CD4-positive, alpha-beta T cell treated with Interleukin-12 subunit alpha and Interleukin-12 subunit beta, for 1 hour (primary cell): ENCODE data around the gene LGMN.

Source experiments
- DNase-seq: peaks from one replicate; pipeline ENCODE4 v3.0.0-alpha.2; 2020

The LGMN gene

GRCh38 chr14:92724516-92725340, 23.7 kb downstream of the LGMN start:
- no peak for DNase-seq

DNA sequence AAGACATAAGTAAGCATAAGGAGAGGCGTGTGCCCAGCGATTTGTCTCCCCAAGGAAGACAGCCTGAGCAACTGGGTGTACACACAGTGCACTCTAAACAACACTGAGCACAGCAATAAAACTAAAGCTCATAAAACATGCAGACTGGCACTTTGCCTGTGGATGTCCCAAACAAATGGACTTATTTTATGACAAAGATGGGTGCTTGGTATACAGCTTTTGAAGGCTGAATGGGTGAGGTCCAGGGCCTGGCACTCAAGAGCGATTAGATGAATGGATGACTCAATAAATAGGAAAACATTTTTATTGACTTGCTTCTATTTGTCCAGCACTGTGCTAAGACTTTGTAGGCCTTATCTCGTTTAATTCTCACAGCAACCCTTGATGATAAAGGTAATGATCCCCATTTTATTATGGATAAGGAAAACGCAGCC, 28.5 kb downstream of the LGMN start:
- no peak for DNase-seq

- no peak for DNase-seq
Measured at GRCh38 chr14:92719421-92719820, 29.0 kb downstream of the LGMN start.

DNA sequence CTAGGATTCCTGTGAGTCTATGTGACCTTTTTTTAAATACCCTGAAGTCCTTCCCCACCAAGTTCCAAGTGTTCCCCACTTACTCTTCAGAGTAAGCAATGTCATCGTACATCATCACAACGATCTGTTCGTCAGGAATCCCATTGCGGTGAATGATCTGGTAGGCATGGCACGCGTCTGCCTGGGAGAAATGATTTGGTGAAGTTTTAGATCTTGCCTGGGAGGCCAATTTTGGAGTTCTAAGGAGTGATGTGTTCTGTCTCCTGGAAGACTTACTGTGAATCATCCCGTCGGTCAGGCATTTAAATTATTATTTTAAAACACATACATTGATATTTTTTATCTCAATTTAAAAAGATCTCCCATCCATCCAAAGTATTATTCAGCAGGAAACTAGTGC, 29.8 kb downstream of the LGMN start:
- DNase-seq: no peak

GRCh38 chr14:92717571-92718042, 30.8 kb downstream of the LGMN start:
- no peak for DNase-seq

DNA sequence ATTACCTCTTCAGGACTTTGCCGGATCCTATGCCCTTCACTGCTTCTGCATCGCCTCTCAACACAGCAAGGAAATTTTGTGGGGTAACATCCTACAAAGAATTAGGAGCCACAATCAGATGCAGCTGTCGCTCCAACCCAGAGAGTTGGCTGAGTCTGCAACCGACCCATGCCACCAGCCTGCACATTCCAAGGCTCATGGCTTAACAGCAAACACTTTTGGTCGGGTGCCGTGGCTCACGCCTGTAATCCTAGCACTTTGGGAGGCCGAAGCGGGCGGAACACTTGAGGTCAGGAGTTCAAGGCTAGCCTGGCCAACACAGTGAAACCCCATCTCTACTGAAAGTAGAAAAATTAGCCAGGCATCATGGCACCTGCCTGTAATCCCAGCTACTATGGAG, 32.3 kb downstream of the LGMN start:
- no peak for DNase-seq

- peak; percentile 77 for DNase-seq
Measured at GRCh38 chr14:92714739-92715307, 33.6 kb downstream of the LGMN start.

DNA sequence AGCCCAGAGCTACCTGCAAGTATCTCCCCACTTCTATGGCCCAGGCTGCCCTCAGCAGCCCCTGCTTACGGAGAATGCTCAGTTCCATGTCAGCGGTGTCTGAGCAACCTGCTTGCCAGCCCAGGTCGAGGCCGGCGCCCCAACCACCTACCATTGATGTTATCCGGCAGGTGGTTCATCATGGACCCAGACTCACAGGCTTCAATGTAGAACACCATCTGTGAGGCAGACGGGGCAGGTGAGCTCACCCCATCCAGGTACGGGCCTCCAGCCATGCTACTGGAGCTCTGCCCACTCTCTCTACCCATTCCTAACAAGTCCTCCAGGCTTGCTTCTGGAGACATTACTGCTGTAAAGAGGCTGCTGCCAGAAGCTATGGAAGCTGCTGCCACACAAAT, 35.8 kb downstream of the LGMN start:
- no peak for DNase-seq

DNA sequence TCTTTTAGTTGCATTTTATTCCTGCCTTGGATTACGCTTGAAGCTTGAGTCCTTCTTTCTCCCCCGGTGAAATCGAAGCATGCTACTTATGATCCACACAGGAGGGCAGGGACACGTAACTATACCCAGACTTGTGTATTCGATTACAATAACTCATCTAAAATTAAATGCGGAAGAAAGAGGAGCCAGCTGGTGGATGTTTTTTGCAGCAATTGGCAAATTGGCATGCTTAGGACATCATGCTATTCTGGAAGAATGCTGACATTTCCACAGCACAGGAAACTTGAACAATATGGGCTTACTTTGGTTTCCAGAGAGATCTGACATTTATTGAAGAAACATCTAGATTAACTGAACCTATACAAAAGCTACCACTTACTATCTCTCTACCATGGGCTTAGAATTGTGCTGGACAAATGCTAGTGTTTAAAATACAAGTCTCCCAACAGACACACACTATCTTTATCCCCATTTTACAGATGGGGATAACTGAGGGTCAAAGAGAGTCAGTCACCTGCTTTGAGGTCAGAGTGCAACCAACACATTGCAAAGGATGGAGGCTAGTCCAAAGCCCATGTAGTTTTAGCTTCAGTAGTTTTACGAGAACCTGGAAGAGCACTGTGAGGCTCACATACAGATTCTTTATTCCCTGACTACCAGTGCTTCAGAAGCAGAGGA, 36.3 kb downstream of the LGMN start:
- DNase-seq: no peak

DNA sequence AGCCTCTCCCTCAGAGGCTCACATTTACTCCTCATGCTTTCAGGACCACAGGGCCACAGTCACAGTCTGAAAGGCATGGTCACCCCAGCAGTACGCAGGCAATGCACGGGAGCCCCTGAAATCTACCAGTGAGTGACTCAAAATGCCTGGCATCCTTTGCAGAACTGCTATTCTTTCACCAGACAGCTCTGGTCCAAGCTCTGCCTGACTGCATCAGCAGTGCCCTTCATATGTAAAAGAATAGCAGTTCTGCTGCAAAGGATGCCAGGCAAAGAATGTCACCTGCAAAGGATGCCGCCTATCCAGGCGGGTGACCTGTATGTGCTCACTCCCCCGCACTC, 38.5 kb downstream of the LGMN start:
- no peak for DNase-seq

GRCh38 chr14:92709340-92710000, 39.0 kb downstream of the LGMN start:
- DNase-seq: no peak

DNA sequence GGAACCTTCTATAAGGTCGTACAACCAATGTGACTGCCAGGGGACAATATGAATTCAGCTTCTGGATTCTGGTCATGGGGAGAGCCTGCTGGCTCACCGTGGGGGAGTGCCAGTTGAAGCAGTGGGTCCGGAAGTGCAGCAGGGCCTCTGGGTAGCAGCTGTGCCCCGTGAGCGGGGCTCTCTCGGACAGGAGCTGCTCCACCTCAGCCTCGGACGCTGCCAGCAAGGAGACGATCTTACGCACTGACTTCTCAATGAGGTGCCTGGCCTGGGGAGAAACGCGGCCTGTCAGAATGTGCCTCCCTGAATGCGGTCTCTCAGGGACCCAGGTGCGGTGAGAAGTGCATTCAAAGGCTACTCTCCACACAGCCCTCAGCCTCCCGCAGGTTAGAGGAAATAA, 42.0 kb downstream of the LGMN start:
- DNase-seq: no peak

DNA sequence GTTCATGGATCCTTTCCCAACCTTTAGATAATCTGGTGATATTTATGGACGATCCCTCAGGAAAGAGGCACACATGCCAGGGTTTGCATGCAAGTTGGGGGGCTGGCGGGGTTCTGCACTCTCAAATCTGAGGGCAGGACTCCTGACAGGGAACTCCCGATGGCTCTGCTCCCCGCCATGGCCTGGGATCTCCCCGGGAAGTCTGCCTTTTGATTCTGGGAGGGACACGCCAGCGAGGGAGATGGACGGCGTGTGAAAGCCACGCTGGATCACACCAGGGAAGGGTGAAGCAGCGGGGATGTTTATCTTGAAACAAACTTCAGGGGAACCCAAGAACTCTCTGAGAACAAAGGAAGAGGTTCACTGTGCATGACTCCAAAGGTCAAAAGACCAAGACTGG, 43.6 kb downstream of the LGMN start:
- DNase-seq: no peak

- DNase-seq: peak; percentile 30
Measured at GRCh38 chr14:92704036-92704804, 44.2 kb downstream of the LGMN start.

GRCh38 chr14:92703516-92703915, 44.9 kb downstream of the LGMN start:
- no peak for DNase-seq

- DNase-seq: no peak
Measured at GRCh38 chr14:92702441-92702918, 45.9 kb downstream of the LGMN start.

GRCh38 chr14:92701826-92702225, 46.6 kb downstream of the LGMN start:
- DNase-seq: no peak

- no peak for DNase-seq
Measured at GRCh38 chr14:92698393-92698792, 50.0 kb downstream of the LGMN start.

- DNase-seq: no peak
Measured at GRCh38 chr14:92696366-92696765, 52.1 kb downstream of the LGMN start.

GRCh38 chr14:92695562-92695961, 52.9 kb downstream of the LGMN start:
- DNase-seq: no peak

DNA sequence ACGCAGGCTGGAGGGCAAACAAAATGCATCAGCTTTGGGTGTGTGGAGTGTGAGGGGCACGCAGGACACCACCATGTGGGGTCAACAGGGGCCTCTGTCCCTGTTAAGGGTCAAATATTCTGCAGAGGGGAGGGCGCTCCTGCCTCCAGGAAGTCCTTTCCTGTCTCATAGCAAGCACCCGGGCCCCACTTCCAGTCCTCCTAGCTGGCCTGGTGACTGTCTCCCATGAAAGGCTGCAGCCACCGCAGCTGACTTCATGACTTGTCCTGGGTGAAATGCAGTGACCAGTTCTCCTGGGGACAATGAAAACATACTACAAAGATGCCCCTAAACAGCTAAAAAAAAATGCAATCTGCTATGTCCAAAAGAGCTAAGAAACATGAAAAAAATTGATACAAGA, 53.6 kb downstream of the LGMN start:
- no peak for DNase-seq

- DNase-seq: no peak
Measured at GRCh38 chr14:92693998-92694795, 54.2 kb downstream of the LGMN start.
